ENCODE measurements around the gene PRTN3. TPM values are rescaled to one million over a fixed set of nuclear protein-coding genes. Genes with fewer than 3 reads are reported as not detected.

The PRTN3 gene
- total RNA-seq, 2 donors from 2014 or later = 2.6 TPM; not detected in 1

- intact Hi-C loops (cut with DNase I) = no loop called here
- TF ChIP-seq CTCF (IDR thresholded peaks at IDR 0.05) (no peak), POLR2AphosphoS5 (IDR thresholded peaks at IDR 0.05) (no peak), POLR2A (IDR thresholded peaks at IDR 0.05) (no peak)
- Histone ChIP-seq H3K4me3 (no peak overlapping the region), H3K27ac (no peak overlapping the region), H3K9me3 (no peaks in the 10 kb centered on the region), H3K27me3 (replicated peaks; ENCODE audit: insufficient read depth) (peaks cover 6% of the 10 kb centered on the region), H3K4me1 (replicated peaks) (peaks cover 4% of the 10 kb centered on the region), H3K36me3 (no peaks in the 10 kb centered on the region)
- no peak for DNase-seq (ENCODE audit: low spot score)
- WGBS = 74% methylated on average over 6 of the region's 6 CpGs
Observed at GRCh38 chr19:854549-854948, 13.8 kb downstream of the PRTN3 start.

GRCh38 chr19:855142-855541, 14.3 kb downstream of the PRTN3 start:
- intact Hi-C loops (cut with DNase I) = loop anchor here (5.0 kb wide), 1 partner anchor 53 kb away; no protein-coding TSS in a partner anchor
- no peak for TF ChIP-seq POLR2A (IDR thresholded peaks at IDR 0.05)
- no peak for TF ChIP-seq POLR2AphosphoS5 (IDR thresholded peaks at IDR 0.05)
- no peak for TF ChIP-seq CTCF (IDR thresholded peaks at IDR 0.05)
- H3K36me3 ChIP-seq = no peaks in the 10 kb centered on the region
- no peak overlapping the region for H3K4me3 ChIP-seq
- DNase-seq (ENCODE audit: low spot score) = no peak
- peaks cover 6% of the 10 kb centered on the region for H3K27me3 ChIP-seq (replicated peaks; ENCODE audit: insufficient read depth)
- H3K9me3 ChIP-seq = no peaks in the 10 kb centered on the region
- WGBS = 90% methylated on average over 12 of the region's 12 CpGs
- no peak overlapping the region for H3K27ac ChIP-seq
- H3K4me1 ChIP-seq (replicated peaks) = peaks cover 4% of the 10 kb centered on the region

- H3K27me3 ChIP-seq (replicated peaks; ENCODE audit: insufficient read depth) = peaks cover 6% of the 10 kb centered on the region
- no peak for DNase-seq (ENCODE audit: low spot score)
- H3K4me1 ChIP-seq (replicated peaks) = no peaks in the 10 kb centered on the region
- intact Hi-C loops (cut with DNase I) = loop anchor here (5.0 kb wide), 1 partner anchor 53 kb away; no protein-coding TSS in a partner anchor
- no peak overlapping the region for H3K4me3 ChIP-seq
- 70% methylated on average over 40 of the region's 40 CpGs for WGBS
- H3K9me3 ChIP-seq = no peaks in the 10 kb centered on the region
- no peak for TF ChIP-seq POLR2AphosphoS5 (IDR thresholded peaks at IDR 0.05)
- no peak for TF ChIP-seq CTCF (IDR thresholded peaks at IDR 0.05)
- no peak for TF ChIP-seq POLR2A (IDR thresholded peaks at IDR 0.05)
- no peak overlapping the region for H3K27ac ChIP-seq
- H3K36me3 ChIP-seq = no peaks in the 10 kb centered on the region
Observed at GRCh38 chr19:855566-856120, 14.8 kb downstream of the PRTN3 start.

- Histone ChIP-seq H3K4me1 (replicated peaks) (no peaks in the 10 kb centered on the region), H3K4me3 (no peak overlapping the region), H3K27ac (no peak overlapping the region), H3K9me3 (no peaks in the 10 kb centered on the region), H3K27me3 (replicated peaks; ENCODE audit: insufficient read depth) (no peaks in the 10 kb centered on the region), H3K36me3 (no peaks in the 10 kb centered on the region)
- intact Hi-C loops (cut with DNase I) = loop anchor here (5.0 kb wide), 1 partner anchor 56 kb away; no protein-coding TSS in a partner anchor
- WGBS = 83% methylated on average over 9 of the region's 9 CpGs
- no peak for DNase-seq (ENCODE audit: low spot score)
- TF ChIP-seq POLR2AphosphoS5 (IDR thresholded peaks at IDR 0.05) = no peak
- TF ChIP-seq CTCF (IDR thresholded peaks at IDR 0.05) = no peak
- no peak for TF ChIP-seq POLR2A (IDR thresholded peaks at IDR 0.05)
Observed at GRCh38 chr19:858284-858683, 17.5 kb downstream of the PRTN3 start.

All from prostate gland (tissue), 2 donors.